Activated CD8-positive, alpha-beta T cell treated with anti-CD3 and anti-CD28 coated beads, Interleukin-2, amount 10 ng/mL, durations not matched to agents 7 days and 5 days (primary cell): Measurements from ENCODE around the gene LRRC1. TPM values are rescaled to one million over a fixed set of nuclear protein-coding genes. Genes with fewer than 3 reads are reported as not detected.

Experiments used
- ATAC-seq: fragments of 150-1000 bp; cut with Tn5 transposase; one replicate; pipeline ENCODE4 v1.10.0; 2021; ENCODE audit warnings: moderate library complexity
- CTCF ChIA-PET: fragments of 350-600 bp; sonication (Branson Sonifier 250); formaldehyde crosslinking; loops from one replicate; lab custom pipeline; 2021; ENCODE audit warnings: antibody characterized with exemption; lab: Charles Lee
- POLR2A ChIA-PET: fragments of 350-600 bp; sonication (Branson Sonifier 250); formaldehyde crosslinking; loops from one replicate; lab custom pipeline; 2021; ENCODE audit warnings: antibody characterized with exemption; lab: Charles Lee
- DNase-seq: peaks from one replicate; pipeline ENCODE4 v3.0.0-alpha.2; 2020
- H3K27ac Mint-ChIP-seq: one replicate; pipeline ENCODE4 v1.8.0; 2021; ENCODE audit warnings: mild to moderate bottlenecking, mixed read lengths
- H3K27me3 Mint-ChIP-seq: one replicate; pipeline ENCODE4 v1.8.0; 2021; ENCODE audit warnings: low read depth, mixed read lengths
- H3K36me3 Mint-ChIP-seq: one replicate; pipeline ENCODE4 v1.8.0; 2021; ENCODE audit warnings: low read depth, mixed read lengths
- H3K4me1 Mint-ChIP-seq: one replicate; pipeline ENCODE4 v1.8.0; 2021; ENCODE audit warnings: low read depth, mixed read lengths
- H3K4me3 Mint-ChIP-seq: one replicate; pipeline ENCODE4 v1.8.0; 2021; ENCODE audit warnings: mild to moderate bottlenecking, mixed read lengths
- H3K9me3 Mint-ChIP-seq: one replicate; pipeline ENCODE4 v1.8.0; 2022; ENCODE audit warnings: mixed read lengths; ENCODE audit not compliant: insufficient read depth
- total RNA-seq, 2 experiments: library from RNA; stranded (reverse); gene quantifications; one replicate each; pipeline ENCODE4 v1.2.3, GENCODE V29; 2021

The LRRC1 gene
- total RNA-seq, 2 experiments from 2014 or later: 3.6 to 4.2 TPM

DNA sequence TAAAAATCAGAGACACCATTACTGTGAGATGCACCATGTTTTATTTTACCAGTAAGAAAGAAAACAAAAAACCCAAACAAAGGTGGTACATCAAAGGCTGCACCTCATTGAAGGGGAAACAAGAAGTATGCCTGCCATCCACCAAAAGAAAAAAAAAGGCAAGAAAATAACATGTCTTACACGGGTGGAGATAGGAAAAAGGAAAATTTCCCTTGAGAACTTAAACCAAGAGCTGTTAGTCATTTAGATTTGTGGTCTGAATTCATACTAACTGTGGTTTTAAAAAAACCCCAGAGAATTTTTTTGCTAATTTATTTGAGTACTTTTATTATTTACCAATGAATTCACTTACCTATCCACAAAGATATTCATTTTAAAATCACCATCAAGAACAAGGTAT is 144.0 kb downstream of the LRRC1 start:
- no peak for ATAC-seq
- ChIA-PET CTCF (interaction anchor here (0.6 kb wide), 1 partner anchor 52 kb away, joined by 4 read pairs; no protein-coding TSS in a partner anchor), POLR2A (no interaction called here)
- DNase-seq: no peak
- Mint-ChIP-seq H3K4me3 (no peak overlapping the region), H3K27ac (no peak overlapping the region), H3K4me1 (peaks cover 10% of the 10 kb centered on the region), H3K27me3 (peaks cover 10% of the 10 kb centered on the region), H3K36me3 (no peaks in the 10 kb centered on the region), H3K9me3 (no peaks in the 10 kb centered on the region)

DNA sequence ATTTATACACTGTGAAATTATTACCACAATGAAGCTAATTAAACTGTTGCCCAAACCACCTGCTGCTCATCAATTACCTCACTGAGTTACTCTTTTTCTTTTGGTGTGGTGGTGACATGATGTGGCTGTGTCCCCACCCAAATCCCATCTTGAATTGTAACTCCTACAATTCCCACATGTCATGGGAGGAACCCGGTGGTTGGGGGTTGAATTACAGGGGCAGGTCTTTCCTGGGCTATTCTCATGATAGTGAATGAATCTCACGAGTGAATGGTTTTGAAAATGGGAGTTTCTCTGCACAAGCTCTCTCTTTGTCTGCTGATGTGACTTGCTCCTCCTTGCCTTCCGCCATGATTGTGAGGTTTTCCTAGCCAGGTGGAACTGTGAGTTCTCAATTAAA is 145.0 kb downstream of the LRRC1 start:
- no peaks in the 10 kb centered on the region for H3K9me3 Mint-ChIP-seq
- POLR2A ChIA-PET: no interaction called here
- DNase-seq: no peak
- H3K4me3 Mint-ChIP-seq: no peak overlapping the region
- no peak for ATAC-seq
- no peak overlapping the region for H3K27ac Mint-ChIP-seq
- H3K4me1 Mint-ChIP-seq: peaks cover 10% of the 10 kb centered on the region
- peaks cover 10% of the 10 kb centered on the region for H3K27me3 Mint-ChIP-seq
- CTCF ChIA-PET: no interaction called here
- H3K36me3 Mint-ChIP-seq: no peaks in the 10 kb centered on the region

DNA sequence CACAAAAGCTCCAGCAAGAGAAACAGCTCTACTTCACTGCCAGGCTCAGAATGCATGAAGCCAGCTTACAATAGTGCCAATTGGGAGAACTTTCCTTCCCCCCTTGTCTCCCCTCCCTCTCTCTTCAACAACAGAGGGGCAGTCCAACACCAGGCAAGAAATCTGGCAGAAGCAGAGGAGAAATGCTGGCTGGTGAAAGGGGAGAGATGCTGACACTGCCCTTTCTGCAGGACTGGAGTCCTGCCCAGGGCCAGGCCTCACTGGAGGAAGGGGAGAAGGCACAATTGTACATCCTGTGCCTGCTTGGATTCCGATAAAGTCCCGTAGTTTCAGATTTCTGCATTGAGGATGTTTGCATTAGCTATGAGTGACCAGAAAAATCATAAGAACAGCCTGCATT is 148.6 kb downstream of the LRRC1 start:
- H3K36me3 Mint-ChIP-seq: no peaks in the 10 kb centered on the region

DNA sequence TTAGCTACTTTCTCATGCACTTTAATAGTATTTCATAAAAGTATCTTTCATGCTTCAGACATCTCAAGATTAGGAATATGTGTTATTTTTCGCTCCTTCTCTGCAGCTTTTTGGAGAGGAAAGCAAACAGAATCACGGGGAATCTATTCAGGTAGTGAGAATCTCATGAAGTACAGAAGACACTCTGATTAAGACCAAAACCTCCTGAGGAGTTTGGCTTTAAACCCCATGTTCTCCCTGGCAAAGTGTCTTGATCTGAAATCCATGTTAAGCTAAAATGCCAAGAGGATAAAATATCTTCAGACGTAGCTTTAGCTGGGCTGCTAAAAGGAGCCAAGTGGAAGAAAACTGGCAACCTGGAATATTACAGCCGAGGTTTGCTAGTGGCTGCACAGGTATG is 149.3 kb downstream of the LRRC1 start:
- Mint-ChIP-seq H3K4me1 (no peaks in the 10 kb centered on the region), H3K27me3 (peaks cover 12% of the 10 kb centered on the region), H3K9me3 (no peaks in the 10 kb centered on the region), H3K27ac (no peak overlapping the region), H3K4me3 (no peak overlapping the region), H3K36me3 (no peaks in the 10 kb centered on the region)
- ChIA-PET CTCF (no interaction called here), POLR2A (no interaction called here)
- no peak for ATAC-seq
- DNase-seq: no peak

More for the DNA sequence above, 148.6 kb downstream of the LRRC1 start:
- no peak overlapping the region for H3K4me3 Mint-ChIP-seq
- H3K27me3 Mint-ChIP-seq: peaks cover 11% of the 10 kb centered on the region
- no peak for DNase-seq
- H3K27ac Mint-ChIP-seq: no peak overlapping the region
- H3K9me3 Mint-ChIP-seq: no peaks in the 10 kb centered on the region
- peaks cover 4% of the 10 kb centered on the region for H3K4me1 Mint-ChIP-seq
- ChIA-PET POLR2A (no interaction called here), CTCF (no interaction called here)
- ATAC-seq: no peak

DNA sequence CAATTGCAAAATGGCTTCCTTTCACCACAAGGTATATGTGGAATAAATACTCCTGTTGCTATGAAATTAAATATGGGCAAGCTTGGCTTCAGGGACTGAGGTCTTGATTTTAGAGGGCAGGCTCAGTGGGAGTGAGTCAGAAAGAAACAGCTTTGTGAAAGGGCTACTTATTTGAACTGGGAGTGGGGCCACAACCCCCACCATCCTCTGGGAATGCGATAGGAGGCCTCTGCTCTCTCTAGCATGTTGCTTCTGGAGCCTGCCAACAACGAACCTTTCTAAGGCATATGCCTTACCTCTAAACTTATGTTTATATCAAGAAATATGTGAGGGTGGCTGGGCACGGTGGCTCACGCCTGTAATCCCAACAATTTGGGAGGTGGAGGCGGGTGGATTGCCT is 149.7 kb downstream of the LRRC1 start:
- no peak for ATAC-seq
- no peaks in the 10 kb centered on the region for H3K4me1 Mint-ChIP-seq
- ChIA-PET CTCF (no interaction called here), POLR2A (no interaction called here)
- no peak for DNase-seq
- H3K9me3 Mint-ChIP-seq: no peaks in the 10 kb centered on the region
- H3K27me3 Mint-ChIP-seq: peaks cover 17% of the 10 kb centered on the region
- H3K36me3 Mint-ChIP-seq: no peaks in the 10 kb centered on the region
- H3K27ac Mint-ChIP-seq: no peak overlapping the region
- no peak overlapping the region for H3K4me3 Mint-ChIP-seq

DNA sequence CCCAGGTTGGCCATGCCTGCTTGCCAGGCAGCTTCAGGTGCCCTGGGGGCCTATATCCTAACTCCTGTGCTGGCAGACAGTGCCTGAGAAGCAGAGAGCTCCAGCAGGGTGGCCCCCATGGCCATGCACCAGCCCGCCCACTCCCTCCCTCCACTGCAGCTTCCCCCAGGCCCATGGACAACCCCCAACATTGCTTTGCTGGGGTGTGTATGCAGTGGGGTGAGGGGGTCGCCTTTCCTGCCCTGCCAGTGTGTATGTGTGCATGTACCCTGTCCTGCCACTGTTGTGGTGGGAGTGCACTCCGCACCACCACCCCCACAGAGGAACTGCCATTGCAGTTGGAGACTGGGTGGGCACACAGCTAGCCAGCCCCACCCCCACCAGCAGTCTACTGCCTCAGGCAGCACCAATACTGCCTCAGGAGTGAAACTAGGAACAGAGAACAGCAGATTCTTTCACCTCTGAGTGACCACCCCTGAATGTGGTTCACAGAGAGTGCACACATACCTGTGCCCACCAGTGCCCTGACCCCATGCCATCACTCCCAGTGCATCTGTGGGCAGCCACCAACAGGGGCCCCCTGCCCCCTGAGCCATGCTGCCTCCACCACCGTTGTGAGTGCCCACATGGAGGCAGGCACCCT is 151.1 kb downstream of the LRRC1 start:
- POLR2A ChIA-PET: no interaction called here
- CTCF ChIA-PET: no interaction called here
- Mint-ChIP-seq H3K36me3 (no peaks in the 10 kb centered on the region), H3K27ac (no peak overlapping the region), H3K4me1 (no peaks in the 10 kb centered on the region), H3K9me3 (no peaks in the 10 kb centered on the region), H3K27me3 (peaks cover 16% of the 10 kb centered on the region), H3K4me3 (no peak overlapping the region)
- ATAC-seq (no peak), DNase-seq (no peak)

DNA sequence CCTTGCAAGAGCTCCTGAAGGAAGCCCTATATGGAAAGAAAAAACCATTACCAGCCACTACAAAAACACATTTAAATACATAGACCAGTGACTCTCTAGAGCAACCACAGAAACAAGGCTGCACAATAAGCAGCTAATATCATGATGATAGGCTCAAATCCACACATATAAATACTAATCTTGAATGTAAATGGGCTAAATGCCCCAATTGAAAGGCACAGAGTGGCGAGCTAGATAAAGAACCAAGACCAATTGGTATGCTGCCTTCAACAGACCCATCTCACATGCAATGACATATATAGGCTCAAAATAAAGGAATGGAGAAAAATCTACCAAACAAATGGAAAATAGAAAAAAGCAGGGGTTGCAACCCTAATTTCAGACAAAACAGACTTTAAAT is 153.0 kb downstream of the LRRC1 start:
- Mint-ChIP-seq H3K4me3 (no peak overlapping the region), H3K27me3 (peaks cover 16% of the 10 kb centered on the region), H3K36me3 (no peaks in the 10 kb centered on the region), H3K4me1 (no peaks in the 10 kb centered on the region), H3K9me3 (no peaks in the 10 kb centered on the region), H3K27ac (no peak overlapping the region)
- DNase-seq (no peak), ATAC-seq (no peak)
- ChIA-PET CTCF (no interaction called here), POLR2A (no interaction called here)

DNA sequence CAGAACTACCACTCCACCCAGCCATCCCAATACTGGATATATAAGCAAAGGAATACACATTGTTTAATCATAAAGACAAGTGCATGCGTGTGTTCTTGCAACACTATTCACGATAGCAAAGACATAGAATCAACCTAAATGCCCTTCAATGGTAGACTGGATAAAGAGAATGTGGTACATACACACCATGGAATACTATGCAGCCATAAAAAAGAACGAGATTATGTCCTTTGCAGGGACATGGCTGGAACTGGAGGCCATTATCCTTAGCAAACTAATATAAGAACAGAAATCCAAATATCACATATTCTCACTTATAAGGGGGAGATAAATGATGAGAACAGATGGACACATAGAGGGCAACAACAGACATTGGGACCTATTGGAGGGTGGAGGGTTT is 156.6 kb downstream of the LRRC1 start:
- H3K9me3 Mint-ChIP-seq: no peaks in the 10 kb centered on the region
- H3K27ac Mint-ChIP-seq: no peak overlapping the region
- H3K27me3 Mint-ChIP-seq: peaks cover 24% of the 10 kb centered on the region
- CTCF ChIA-PET: no interaction called here
- no peaks in the 10 kb centered on the region for H3K4me1 Mint-ChIP-seq
- no peaks in the 10 kb centered on the region for H3K36me3 Mint-ChIP-seq
- no peak for ATAC-seq
- POLR2A ChIA-PET: no interaction called here
- H3K4me3 Mint-ChIP-seq: no peak overlapping the region
- DNase-seq: no peak

DNA sequence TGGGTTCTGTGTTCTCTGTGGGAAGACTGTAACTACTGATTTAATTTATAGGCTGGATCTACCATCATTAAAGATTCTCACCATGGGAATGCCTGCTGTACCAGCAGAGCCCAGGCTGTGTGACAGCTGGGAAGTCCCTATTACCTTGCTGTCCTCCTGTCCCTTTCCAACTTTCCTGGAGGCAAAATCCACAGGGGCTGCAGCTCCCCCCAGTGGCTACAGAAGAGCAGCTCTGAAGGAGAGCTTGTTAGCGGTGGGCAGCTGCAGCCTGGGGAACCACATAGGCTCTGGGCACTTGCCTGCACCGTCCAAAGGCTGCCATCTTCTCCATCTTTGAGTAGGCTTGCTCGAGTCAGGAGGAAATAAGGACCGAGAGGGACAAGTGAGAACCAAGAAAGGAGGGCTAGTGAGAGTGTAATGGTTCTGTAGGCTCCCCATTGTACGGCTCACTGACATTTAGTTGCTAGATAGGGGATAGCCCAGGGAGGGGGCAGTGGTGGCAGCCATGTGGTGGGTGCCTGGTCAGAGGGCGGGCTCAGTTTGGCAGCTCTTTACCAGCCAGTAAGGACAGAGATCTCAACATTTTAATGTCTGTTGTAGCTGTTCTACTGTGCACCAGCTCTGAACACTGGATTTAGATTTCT is 161.4 kb downstream of the LRRC1 start:
- Mint-ChIP-seq H3K9me3 (no peaks in the 10 kb centered on the region), H3K27me3 (peaks cover 15% of the 10 kb centered on the region), H3K4me1 (no peaks in the 10 kb centered on the region), H3K27ac (no peak overlapping the region), H3K36me3 (no peaks in the 10 kb centered on the region), H3K4me3 (no peak overlapping the region)
- ChIA-PET POLR2A (interaction anchor here (0.6 kb wide), 1 partner anchor 1264 kb away, joined by 3 read pairs; no protein-coding TSS in a partner anchor), CTCF (interaction anchor here (0.6 to 2.7 kb wide), 13 partner anchors 44 to 463 kb away, joined by 3 to 17 read pairs (median 5); partner anchors contain the start of gene LRRC1)
- DNase-seq (peak; percentile 35), ATAC-seq (no peak)

DNA sequence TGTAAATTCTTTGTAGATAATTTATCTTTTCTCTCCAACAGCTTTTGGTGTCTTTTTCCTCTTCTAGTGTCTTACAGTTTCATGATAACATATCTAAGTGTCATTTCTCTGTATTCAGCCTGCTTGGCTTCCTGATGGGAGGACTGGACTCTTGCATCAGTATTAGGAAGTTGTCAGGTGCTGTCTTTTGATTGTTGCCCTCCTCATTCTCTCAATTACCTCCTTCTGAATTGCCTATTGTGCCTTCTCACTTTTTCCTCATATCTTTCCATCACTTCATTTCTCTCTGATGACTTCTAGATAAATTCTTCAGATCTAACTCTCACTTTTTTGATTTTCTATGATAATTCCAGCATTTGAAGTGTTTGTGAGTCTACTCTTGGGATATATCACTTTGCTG is 162.0 kb downstream of the LRRC1 start:
- Mint-ChIP-seq H3K27me3 (peaks cover 15% of the 10 kb centered on the region), H3K36me3 (no peaks in the 10 kb centered on the region), H3K4me1 (no peaks in the 10 kb centered on the region), H3K27ac (no peak overlapping the region), H3K4me3 (no peak overlapping the region), H3K9me3 (no peaks in the 10 kb centered on the region)
- ChIA-PET POLR2A (no interaction called here), CTCF (interaction anchor here (0.8 to 2.7 kb wide), 9 partner anchors 70 to 238 kb away, joined by 3 to 17 read pairs (median 10); partner anchors contain the start of gene LRRC1)
- DNase-seq: no peak
- no peak for ATAC-seq

DNA sequence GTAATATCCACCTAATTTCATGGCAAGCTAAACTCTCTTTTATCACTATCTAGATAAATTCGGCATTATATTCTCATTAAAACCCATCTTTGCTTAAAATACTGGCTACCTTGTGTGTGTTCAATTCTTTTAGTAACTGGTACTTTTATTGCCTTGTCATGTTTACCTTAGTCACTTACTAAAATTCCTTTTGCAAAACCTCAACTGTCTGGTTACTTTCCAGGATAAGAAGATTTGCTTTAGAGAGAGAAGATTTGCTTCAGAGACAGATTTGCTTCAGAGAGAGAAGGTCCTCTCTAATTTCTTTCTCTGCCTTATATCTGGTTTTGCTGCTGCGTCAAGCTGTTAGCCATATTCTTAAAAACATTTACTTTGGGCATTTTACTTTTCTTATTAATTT is 164.9 kb downstream of the LRRC1 start:
- H3K4me3 Mint-ChIP-seq: no peak overlapping the region
- ChIA-PET POLR2A (no interaction called here), CTCF (interaction anchor here (2.6 kb wide), 1 partner anchor 11 kb away, joined by 7 read pairs; no protein-coding TSS in a partner anchor)
- H3K4me1 Mint-ChIP-seq: peaks cover 3% of the 10 kb centered on the region
- H3K27ac Mint-ChIP-seq: no peak overlapping the region
- no peaks in the 10 kb centered on the region for H3K9me3 Mint-ChIP-seq
- H3K27me3 Mint-ChIP-seq: peaks cover 18% of the 10 kb centered on the region
- ATAC-seq: no peak
- DNase-seq: no peak
- H3K36me3 Mint-ChIP-seq: no peaks in the 10 kb centered on the region

DNA sequence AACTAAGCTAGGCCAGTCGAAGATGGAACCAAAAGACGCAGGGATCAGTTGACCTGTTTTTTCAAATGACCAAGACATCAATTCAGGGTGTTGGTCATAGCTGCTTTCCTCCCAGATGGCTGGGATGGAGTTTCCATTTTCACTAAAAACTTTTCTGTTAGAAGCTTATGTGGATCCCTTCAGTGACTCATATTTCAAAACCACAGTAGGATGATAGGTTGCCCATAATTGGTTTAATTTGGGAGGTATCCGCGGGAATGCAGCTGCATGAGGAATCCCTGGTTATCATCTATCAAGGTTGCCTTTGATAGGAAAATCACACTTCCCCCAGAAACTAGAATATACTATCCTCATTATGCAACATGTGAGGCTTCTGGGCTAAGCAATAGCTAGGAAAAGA is 165.5 kb downstream of the LRRC1 start:
- Mint-ChIP-seq H3K27ac (no peak overlapping the region), H3K27me3 (peaks cover 18% of the 10 kb centered on the region), H3K4me1 (peaks cover 3% of the 10 kb centered on the region), H3K36me3 (no peaks in the 10 kb centered on the region), H3K9me3 (no peaks in the 10 kb centered on the region), H3K4me3 (no peak overlapping the region)
- ATAC-seq: no peak
- POLR2A ChIA-PET: no interaction called here
- no peak for DNase-seq
- CTCF ChIA-PET: interaction anchor here (1.0 to 2.6 kb wide), 2 partner anchors 11 to 241 kb away, joined by 3 to 7 read pairs; no protein-coding TSS in a partner anchor
